ENCODE data around the gene GAGE12H.

Gene GAGE12H

GRCh38 chrX:49627086-49627777 is 47.5 kb downstream of the GAGE12H start:
- no peak overlapping the region for H3K27ac Mint-ChIP-seq
- intact Hi-C loops (cut with micrococcal nuclease): no loop called here
- no peaks in the 10 kb centered on the region for H3K27me3 Mint-ChIP-seq
- no peaks in the 10 kb centered on the region for H3K4me1 Mint-ChIP-seq (ENCODE audit: low read depth)
- H3K36me3 Mint-ChIP-seq (ENCODE audit: low read depth): no peaks in the 10 kb centered on the region
- peak overlapping the region; percentile 6 for H3K4me3 Mint-ChIP-seq
- peaks cover 15% of the 10 kb centered on the region for H3K9me3 Mint-ChIP-seq

All from dendritic cell treated with granulocyte-macrophage colony-stimulating factor and Interleukin-4, amounts not matched to agents 40 ng/mL and 50 ng/mL, for 4 days (primary cell).